GM12865 (cell line): ENCODE measurements around the gene GEMIN2.
"Not testable (repeated sequence)": the region's sequence is repeated elsewhere in the genome, so short reads cannot be mapped to it uniquely, and the experiment has no call there.

ENCODE experiments used
- DNase-seq: peaks from one replicate; pipeline ENCODE4 v3.0.0; 2010; ENCODE audit warnings: low read depth
- H3K4me3 ChIP-seq: 2 replicates; pipeline ENCODE4 v1.5.1; 2011; ENCODE audit warnings: mild to moderate bottlenecking, low read depth, low read length, control low read depth
- TF ChIP-seq, protein P1 (sequence below): IDR thresholded peaks from 2 replicates; pipeline ENCODE4 v1.5.1; 2011; ENCODE audit warnings: low read length, control low read depth, low read depth, inconsistent platforms; ENCODE audit not compliant: insufficient read depth; ENCODE audit errors: missing control alignments

The GEMIN2 gene

DNA sequence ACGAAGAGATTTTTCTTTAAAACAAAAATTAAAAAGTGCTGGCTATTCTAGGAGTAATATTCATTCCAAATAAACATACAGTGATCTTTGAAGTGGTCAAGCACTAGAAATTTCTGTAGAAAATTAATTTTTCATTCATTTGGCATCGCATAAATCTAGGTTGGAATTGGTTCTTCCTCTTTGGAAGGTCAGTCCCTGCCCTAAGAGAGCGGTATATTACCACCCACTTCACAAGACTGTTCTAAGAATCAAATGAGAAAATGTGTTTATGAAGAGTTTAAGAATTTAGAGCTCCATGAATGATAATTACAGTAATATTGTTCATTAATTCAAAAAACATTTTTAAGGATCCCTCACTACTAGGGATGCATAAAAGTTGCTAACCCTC, 444 bp upstream of the GEMIN2 start:
- TF ChIP-seq, protein P1, sequence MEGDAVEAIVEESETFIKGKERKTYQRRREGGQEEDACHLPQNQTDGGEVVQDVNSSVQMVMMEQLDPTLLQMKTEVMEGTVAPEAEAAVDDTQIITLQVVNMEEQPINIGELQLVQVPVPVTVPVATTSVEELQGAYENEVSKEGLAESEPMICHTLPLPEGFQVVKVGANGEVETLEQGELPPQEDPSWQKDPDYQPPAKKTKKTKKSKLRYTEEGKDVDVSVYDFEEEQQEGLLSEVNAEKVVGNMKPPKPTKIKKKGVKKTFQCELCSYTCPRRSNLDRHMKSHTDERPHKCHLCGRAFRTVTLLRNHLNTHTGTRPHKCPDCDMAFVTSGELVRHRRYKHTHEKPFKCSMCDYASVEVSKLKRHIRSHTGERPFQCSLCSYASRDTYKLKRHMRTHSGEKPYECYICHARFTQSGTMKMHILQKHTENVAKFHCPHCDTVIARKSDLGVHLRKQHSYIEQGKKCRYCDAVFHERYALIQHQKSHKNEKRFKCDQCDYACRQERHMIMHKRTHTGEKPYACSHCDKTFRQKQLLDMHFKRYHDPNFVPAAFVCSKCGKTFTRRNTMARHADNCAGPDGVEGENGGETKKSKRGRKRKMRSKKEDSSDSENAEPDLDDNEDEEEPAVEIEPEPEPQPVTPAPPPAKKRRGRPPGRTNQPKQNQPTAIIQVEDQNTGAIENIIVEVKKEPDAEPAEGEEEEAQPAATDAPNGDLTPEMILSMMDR = no peak
- H3K4me3 ChIP-seq = peak overlapping the region; percentile 99
- DNase-seq = no peak

- no peak for DNase-seq
- TF ChIP-seq, protein P1 = no peak
- H3K4me3 ChIP-seq = no peak overlapping the region
These were observed 8.4 kb downstream of the GEMIN2 start for GRCh38 chr14:39122330-39123138.

GRCh38 chr14:39137835-39138234, 23.7 kb downstream of the GEMIN2 start:
- not testable (repeated sequence) for H3K4me3 ChIP-seq, DNase-seq

- TF ChIP-seq, protein P1 = no peak
- no peak overlapping the region for H3K4me3 ChIP-seq
- DNase-seq = no peak
These were observed 24.3 kb downstream of the GEMIN2 start for GRCh38 chr14:39138440-39138839.

- TF ChIP-seq, protein P1 = no peak
- no peak overlapping the region for H3K4me3 ChIP-seq
- no peak for DNase-seq
These were observed 26.0 kb downstream of the GEMIN2 start for GRCh38 chr14:39140170-39140569.

DNA sequence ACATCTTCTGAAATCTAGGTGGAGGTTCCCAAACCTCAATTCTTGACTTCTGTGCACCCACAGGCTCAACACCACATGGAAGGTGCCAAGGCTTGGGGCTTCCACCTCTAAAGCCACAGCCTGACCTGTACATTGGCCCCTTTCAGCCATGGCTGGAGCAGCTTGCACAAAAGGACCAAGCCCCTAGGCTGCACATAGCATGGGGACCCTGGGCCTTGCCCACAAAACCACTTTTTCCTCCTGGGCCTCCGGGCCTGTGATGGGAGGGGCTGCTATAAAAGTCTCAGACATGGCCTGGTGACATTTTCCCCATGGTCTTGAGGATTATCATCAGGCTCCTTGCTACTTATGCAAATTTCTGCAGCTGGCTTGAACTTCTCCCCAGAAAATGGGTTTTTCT, 27.5 kb downstream of the GEMIN2 start:
- DNase-seq, H3K4me3 ChIP-seq: not testable (repeated sequence)

- not testable (repeated sequence) for DNase-seq, H3K4me3 ChIP-seq
These were observed 29.1 kb downstream of the GEMIN2 start for GRCh38 chr14:39143226-39143625.

DNA sequence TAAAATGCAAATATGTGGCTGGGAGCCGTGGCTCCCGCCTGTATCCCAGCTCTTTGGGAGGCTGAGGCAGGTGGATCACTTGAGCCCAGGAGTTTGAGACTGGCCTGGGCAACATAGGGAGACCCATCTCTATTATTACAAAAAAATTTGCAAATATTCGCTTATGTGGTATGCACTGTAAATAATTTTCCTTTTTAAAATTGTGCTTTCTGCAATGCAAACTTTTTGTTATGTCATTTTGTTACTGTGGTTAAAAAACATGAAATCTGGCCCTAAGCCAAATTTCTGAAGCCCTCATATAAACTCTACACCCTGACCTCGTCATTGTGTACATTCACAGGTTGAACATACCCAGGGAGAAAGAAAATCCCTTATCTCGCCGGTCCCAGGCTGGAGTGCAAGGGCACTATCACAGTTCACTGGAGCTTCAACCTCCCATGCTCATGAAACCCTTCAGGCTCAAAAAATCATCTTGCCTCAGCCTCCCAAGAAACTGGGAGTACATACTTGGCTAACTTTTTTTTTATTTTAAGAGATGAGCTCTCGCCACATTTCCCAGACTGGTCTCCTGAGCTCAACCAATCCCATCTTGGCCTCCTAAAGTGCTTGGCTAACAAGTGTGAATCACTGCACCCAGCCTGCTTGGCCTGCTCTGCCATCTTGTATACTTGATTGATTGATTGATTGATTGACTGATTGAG, 31.3 kb downstream of the GEMIN2 start:
- no peak overlapping the region for H3K4me3 ChIP-seq
- DNase-seq = no peak
- TF ChIP-seq, protein P1 = no peak
